Measurements from ENCODE around the gene RASGRF2. TPM values are rescaled to one million over a fixed set of nuclear protein-coding genes. Genes with fewer than 3 reads are reported as not detected.

RASGRF2 gene
- total RNA-seq, 1 experiment from 2014 or later = 0.48 TPM

GRCh38 chr5:81006947-81007636 is 46.9 kb downstream of the RASGRF2 start:
- no peaks in the 10 kb centered on the region for H3K27me3 ChIP-seq (ENCODE audit: insufficient read depth, low read depth)
- no peak overlapping the region for H2AFZ ChIP-seq
- no peak overlapping the region for H3K4me3 ChIP-seq
- no peaks in the 10 kb centered on the region for H3K79me2 ChIP-seq (ENCODE audit: low read depth)
- H3F3A ChIP-seq (ENCODE audit: insufficient read depth, low read depth) = no peaks in the 10 kb centered on the region
- H4K20me1 ChIP-seq (ENCODE audit: insufficient read depth) = no peaks in the 10 kb centered on the region
- H3K4me2 ChIP-seq = no peak overlapping the region
- no peaks in the 10 kb centered on the region for H3K4me1 ChIP-seq (replicated peaks; ENCODE audit: insufficient read depth)
- H3K36me3 ChIP-seq (ENCODE audit: low read depth) = no peaks in the 10 kb centered on the region
- DNase-seq = no peak
- no peak overlapping the region for H3K27ac ChIP-seq
- TF ChIP-seq EZH2 (IDR thresholded peaks at IDR 0.05; ENCODE audit: low read depth) (no peak), CTCF (conservative IDR thresholded peaks at IDR 0.05) (no peak)
- POLR2A ChIA-PET (ENCODE audit: unreplicated experiment) = no interaction called here
- CTCF ChIA-PET = interaction anchor here (0.6 kb wide), 1 partner anchor 18 kb away, joined by 9 read pairs; no protein-coding TSS in a partner anchor
- BruUV-seq (replicated peaks) = no TSS peak
- no peaks in the 10 kb centered on the region for H3K9me3 ChIP-seq (ENCODE audit: insufficient read depth, low read depth)
- no peaks in the 10 kb centered on the region for H3K9me2 ChIP-seq (ENCODE audit: insufficient read depth)
- intact Hi-C loops (cut with micrococcal nuclease; ENCODE audit: unreplicated experiment) = no loop called here

- no peaks in the 10 kb centered on the region for H3K36me3 ChIP-seq (ENCODE audit: low read depth)
- H3K4me2 ChIP-seq = no peak overlapping the region
- H3K27ac ChIP-seq = no peak overlapping the region
- POLR2A ChIA-PET (ENCODE audit: unreplicated experiment) = no interaction called here
- TF ChIP-seq CTCF (conservative IDR thresholded peaks at IDR 0.05) = no peak
- no peak for TF ChIP-seq EZH2 (IDR thresholded peaks at IDR 0.05; ENCODE audit: low read depth)
- H3K9me3 ChIP-seq (ENCODE audit: insufficient read depth, low read depth) = no peaks in the 10 kb centered on the region
- H3K4me1 ChIP-seq (replicated peaks; ENCODE audit: insufficient read depth) = no peaks in the 10 kb centered on the region
- no peak overlapping the region for H3K4me3 ChIP-seq
- CTCF ChIA-PET = interaction anchor here (0.6 kb wide), 1 partner anchor 18 kb away, joined by 9 read pairs; no protein-coding TSS in a partner anchor
- no peaks in the 10 kb centered on the region for H4K20me1 ChIP-seq (ENCODE audit: insufficient read depth)
- H3K9me2 ChIP-seq (ENCODE audit: insufficient read depth) = no peaks in the 10 kb centered on the region
- BruUV-seq (replicated peaks) = no TSS peak
- no peaks in the 10 kb centered on the region for H3F3A ChIP-seq (ENCODE audit: insufficient read depth, low read depth)
- no peak overlapping the region for H2AFZ ChIP-seq
- no peak for DNase-seq
- no peaks in the 10 kb centered on the region for H3K79me2 ChIP-seq (ENCODE audit: low read depth)
- no peaks in the 10 kb centered on the region for H3K27me3 ChIP-seq (ENCODE audit: insufficient read depth, low read depth)
- intact Hi-C loops (cut with micrococcal nuclease; ENCODE audit: unreplicated experiment) = no loop called here
Measured at GRCh38 chr5:81007637-81008027, 47.5 kb downstream of the RASGRF2 start.

- BruUV-seq (replicated peaks) = no TSS peak
- no peak overlapping the region for H2AFZ ChIP-seq
- intact Hi-C loops (cut with micrococcal nuclease; ENCODE audit: unreplicated experiment) = no loop called here
- H3K9me2 ChIP-seq (ENCODE audit: insufficient read depth) = no peaks in the 10 kb centered on the region
- H3K36me3 ChIP-seq (ENCODE audit: low read depth) = no peaks in the 10 kb centered on the region
- no peak for TF ChIP-seq EZH2 (IDR thresholded peaks at IDR 0.05; ENCODE audit: low read depth)
- H3K27me3 ChIP-seq (ENCODE audit: insufficient read depth, low read depth) = no peaks in the 10 kb centered on the region
- H3K4me1 ChIP-seq (replicated peaks; ENCODE audit: insufficient read depth) = no peaks in the 10 kb centered on the region
- H3K9me3 ChIP-seq (ENCODE audit: insufficient read depth, low read depth) = no peaks in the 10 kb centered on the region
- no peaks in the 10 kb centered on the region for H3K79me2 ChIP-seq (ENCODE audit: low read depth)
- H3K4me3 ChIP-seq = no peak overlapping the region
- POLR2A ChIA-PET (ENCODE audit: unreplicated experiment) = interaction anchor here (0.5 kb wide), 1 partner anchor 171 kb away, joined by 3 read pairs; no protein-coding TSS in a partner anchor
- no peaks in the 10 kb centered on the region for H3F3A ChIP-seq (ENCODE audit: insufficient read depth, low read depth)
- H3K4me2 ChIP-seq = no peak overlapping the region
- H4K20me1 ChIP-seq (ENCODE audit: insufficient read depth) = no peaks in the 10 kb centered on the region
- CTCF ChIA-PET = no interaction called here
- no peak overlapping the region for H3K27ac ChIP-seq
- no peak for DNase-seq
Measured at GRCh38 chr5:81010336-81011169, 50.4 kb downstream of the RASGRF2 start.
